RWPE2 (cell line): Measurements from ENCODE around the gene PID1.

Experiments
- ATAC-seq: fragments of 200-7000 bp; cut with Tn5 transposase; 3 replicates; pipeline ENCODE4 v1.9.1; 2021; ENCODE audit warnings: low read depth
- DNase-seq: peaks from one replicate; pipeline ENCODE4 v3.0.0-alpha.2; 2020; ENCODE audit warnings: low spot score
- H3K27ac ChIP-seq: fragments of 450-650 bp; 2 replicates; pipeline ENCODE4 v1.5.1; 2017; ENCODE audit warnings: mild to moderate bottlenecking; ENCODE audit not compliant: poor library complexity, severe bottlenecking
- H3K27me3 ChIP-seq: fragments of 250-450 bp; sonication (Bioruptor Pico); 2 replicates; pipeline ENCODE4 v1.5.1; 2021; ENCODE audit warnings: mild to moderate bottlenecking, moderate library complexity; ENCODE audit not compliant: insufficient read depth, poor library complexity, severe bottlenecking
- H3K36me3 ChIP-seq: fragments of 250-450 bp; sonication (Bioruptor Pico); 2 replicates; pipeline ENCODE4 v1.5.1; 2020; ENCODE audit warnings: low read depth, mild to moderate bottlenecking, moderate library complexity
- H3K4me1 ChIP-seq: fragments of 250-450 bp; sonication (Bioruptor Pico); 2 replicates; pipeline ENCODE4 v1.5.1; 2021; ENCODE audit warnings: mild to moderate bottlenecking, moderate library complexity; ENCODE audit not compliant: insufficient read depth, poor library complexity, severe bottlenecking
- H3K4me3 ChIP-seq: fragments of 250-450 bp; sonication (Bioruptor Pico); 2 replicates; pipeline ENCODE4 v1.5.1; 2021; ENCODE audit warnings: mild to moderate bottlenecking, moderate library complexity; ENCODE audit not compliant: severe bottlenecking
- H3K9me3 ChIP-seq: fragments of 250-450 bp; sonication (Bioruptor Pico); 2 replicates; pipeline ENCODE4 v1.5.1; 2021; ENCODE audit warnings: mild to moderate bottlenecking, moderate library complexity; ENCODE audit not compliant: severe bottlenecking
- CTCF ChIP-seq: fragments of 450-650 bp; IDR thresholded peaks from one replicate; pipeline ENCODE4 v1.5.1; 2017; ENCODE audit warnings: mild to moderate bottlenecking, moderate library complexity; ENCODE audit not compliant: poor library complexity, severe bottlenecking

The PID1 gene

GRCh38 chr2:229001196-229001595, 269.9 kb downstream of the PID1 start:
- TF ChIP-seq CTCF = no peak
- Histone ChIP-seq H3K9me3 (no peaks in the 10 kb centered on the region), H3K36me3 (no peaks in the 10 kb centered on the region), H3K27me3 (no peaks in the 10 kb centered on the region), H3K4me1 (no peaks in the 10 kb centered on the region), H3K27ac (no peak overlapping the region), H3K4me3 (no peak overlapping the region)
- no peak for ATAC-seq
- no peak for DNase-seq

GRCh38 chr2:228999326-228999725, 271.8 kb downstream of the PID1 start:
- no peaks in the 10 kb centered on the region for H3K36me3 ChIP-seq
- no peak overlapping the region for H3K4me3 ChIP-seq
- no peaks in the 10 kb centered on the region for H3K27me3 ChIP-seq
- no peaks in the 10 kb centered on the region for H3K4me1 ChIP-seq
- no peaks in the 10 kb centered on the region for H3K9me3 ChIP-seq
- TF ChIP-seq CTCF = no peak
- no peak overlapping the region for H3K27ac ChIP-seq
- ATAC-seq (no peak), DNase-seq (no peak)

GRCh38 chr2:228988786-228989185, 282.3 kb downstream of the PID1 start:
- ATAC-seq (no peak), DNase-seq (no peak)
- Histone ChIP-seq H3K27me3 (no peaks in the 10 kb centered on the region), H3K4me3 (no peak overlapping the region), H3K4me1 (no peaks in the 10 kb centered on the region), H3K27ac (no peak overlapping the region), H3K36me3 (no peaks in the 10 kb centered on the region), H3K9me3 (no peaks in the 10 kb centered on the region)
- no peak for TF ChIP-seq CTCF

GRCh38 chr2:228987441-228988155, 283.5 kb downstream of the PID1 start:
- Histone ChIP-seq H3K4me3 (no peak overlapping the region), H3K27me3 (no peaks in the 10 kb centered on the region), H3K27ac (no peak overlapping the region), H3K36me3 (no peaks in the 10 kb centered on the region), H3K9me3 (no peaks in the 10 kb centered on the region), H3K4me1 (no peaks in the 10 kb centered on the region)
- DNase-seq (no peak), ATAC-seq (no peak)
- TF ChIP-seq CTCF = no peak

- Histone ChIP-seq H3K4me1 (no peaks in the 10 kb centered on the region), H3K36me3 (no peaks in the 10 kb centered on the region), H3K4me3 (no peak overlapping the region), H3K9me3 (no peaks in the 10 kb centered on the region), H3K27me3 (no peaks in the 10 kb centered on the region), H3K27ac (no peak overlapping the region)
- no peak for ATAC-seq
- no peak for DNase-seq
- no peak for TF ChIP-seq CTCF
These were observed 284.1 kb downstream of the PID1 start for GRCh38 chr2:228986961-228987360.
